Right lung (tissue), 5 donors: Measurements from ENCODE around the gene TMLHE. TPM values are rescaled to one million over a fixed set of nuclear protein-coding genes. Genes with fewer than 3 reads are reported as not detected.
"Not testable (repeated sequence)": the region's sequence is repeated elsewhere in the genome, so short reads cannot be mapped to it uniquely, and the experiment has no call there.

Experiments
- DNase-seq, 2 donors: peaks; one replicate each; pipeline ENCODE4 v3.0.0-alpha.2; 2013
- polyA plus RNA-seq, 5 donors: library from polyadenylated mRNA; unstranded; fragments of 120-200 nt; gene quantifications; one replicate each; pipeline versions ENCODE4 v1.2.1 to v1.2.3, GENCODE V29; 2013; ENCODE audit warnings: inconsistent platforms in 1 of 5, low replicate concordance in 1 of 5; ENCODE audit not compliant: insufficient read length in 5 of 5, insufficient read depth in 1 of 5

The TMLHE gene
- polyA plus RNA-seq, 5 donors, result 17.7 to 28.7 (median 26.2) TPM

GRCh38 chrX:155514225-155514624, 98.5 kb downstream of the TMLHE start:
- DNase-seq, result no peak

- DNase-seq, result no peak
Observed at GRCh38 chrX:155505296-155505695, 107.5 kb downstream of the TMLHE start.

DNA sequence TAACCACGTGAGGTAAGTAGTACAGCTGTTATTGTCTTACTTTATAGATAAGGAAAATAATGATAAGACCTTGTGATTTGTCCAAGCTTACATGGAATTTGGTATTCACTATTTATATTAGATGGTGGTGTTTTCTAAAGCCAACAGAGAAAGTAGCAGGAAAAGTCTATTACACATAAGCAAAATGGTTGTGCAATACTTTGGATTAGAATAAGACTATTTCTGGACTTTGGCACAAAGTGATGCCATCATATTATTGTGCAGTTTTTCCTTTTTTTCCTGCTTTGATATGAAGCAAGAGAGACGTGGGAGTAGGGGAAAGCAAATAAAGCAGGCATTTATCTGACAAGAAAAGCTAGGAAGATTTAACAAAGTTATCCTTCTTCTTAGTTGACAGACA, 117.6 kb downstream of the TMLHE start:
- not testable (repeated sequence) for DNase-seq

GRCh38 chrX:155491421-155491820, 121.3 kb downstream of the TMLHE start:
- DNase-seq, result not testable (repeated sequence)

GRCh38 chrX:155477136-155477535, 135.6 kb downstream of the TMLHE start:
- DNase-seq, result not testable (repeated sequence)

GRCh38 chrX:155466269-155466938, 146.3 kb downstream of the TMLHE start:
- not testable (repeated sequence) for DNase-seq

DNA sequence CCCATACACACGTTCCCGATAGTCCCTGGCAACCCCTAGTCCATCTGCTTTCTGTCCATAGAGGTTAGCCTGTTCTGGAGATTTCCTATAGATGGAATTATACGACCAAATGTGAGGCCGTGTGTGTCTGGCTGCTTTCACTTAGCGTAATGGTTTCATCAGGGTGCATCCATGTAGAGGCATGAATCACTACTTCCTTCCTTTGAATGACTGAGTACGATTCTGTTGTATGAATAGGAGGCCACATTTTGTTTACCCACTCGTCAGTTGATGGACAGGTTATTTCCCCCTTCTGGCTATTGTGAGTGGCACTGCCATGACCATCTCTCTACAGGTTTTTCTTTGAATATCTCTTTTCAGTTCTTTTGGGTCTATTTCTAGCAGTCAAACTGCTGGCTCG, 152.3 kb downstream of the TMLHE start:
- DNase-seq, result not testable (repeated sequence)

DNA sequence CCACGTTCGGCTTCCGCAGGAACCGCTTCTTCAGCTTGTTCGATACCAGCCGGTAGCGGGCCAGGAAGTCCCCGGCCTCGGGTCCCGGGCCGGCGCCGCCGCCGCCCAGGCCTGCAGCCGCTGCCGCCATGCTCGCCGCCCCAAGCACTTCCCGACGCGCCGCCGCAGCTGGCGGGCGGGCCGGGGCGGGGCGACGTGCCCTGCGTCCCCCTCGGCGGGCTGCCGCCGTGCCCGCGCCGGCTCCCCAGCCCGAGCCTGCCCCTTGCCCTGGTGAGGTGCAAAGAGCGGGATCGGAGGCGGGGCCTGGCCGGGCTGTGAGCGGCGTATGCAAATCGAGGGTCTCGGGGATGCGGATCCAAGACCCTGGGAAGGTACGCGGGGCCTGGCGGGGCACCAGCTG, 154.3 kb downstream of the TMLHE start, which contains the start of gene F8A3:
TSS of gene F8A3 (minus strand) at position 150 of the 400 bp plus-strand sequence. CDS start at position 130, 20 bp downstream.
- DNase-seq, result not testable (repeated sequence)

- DNase-seq, result not testable (repeated sequence)
Observed at GRCh38 chrX:155457761-155458447, 154.8 kb downstream of the TMLHE start.

DNA sequence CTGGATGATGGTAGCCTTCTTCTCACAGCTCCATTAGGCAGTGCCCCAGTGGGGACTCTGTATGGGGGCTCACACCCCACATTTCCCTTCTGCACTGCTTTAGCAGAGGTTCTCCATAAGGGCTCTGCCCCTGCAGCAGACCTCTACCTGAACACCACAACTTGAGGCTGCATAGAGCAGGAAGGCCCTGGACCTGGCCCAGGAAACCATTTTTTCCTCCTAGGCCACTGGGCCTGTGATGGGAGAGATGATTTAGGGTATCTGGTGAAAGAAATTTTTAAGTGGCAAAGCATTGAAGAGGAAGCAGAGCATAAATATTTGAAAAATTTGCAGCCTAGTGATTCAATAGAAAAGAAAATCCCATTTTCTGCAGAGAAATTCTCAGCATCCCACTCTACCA, 171.7 kb downstream of the TMLHE start:
- DNase-seq, result no peak

Other genes starting within 250 kb of the TMLHE start
- not detected for gene F8A2, start 230.9 kb downstream of the TMLHE start, polyA plus RNA-seq
- gene F8A3, start 154.3 kb downstream of the TMLHE start, polyA plus RNA-seq, result 10 to 100 TPM in 2 of 5 donors, 1 to 10 TPM in 2, not detected in 1; 2.6 to 11.6 (median 9.9) TPM
- 1 to 10 TPM; 1.6 to 3.2 (median 2.6) TPM for gene SPRY3, start 366 bp downstream of the TMLHE start, polyA plus RNA-seq